BLaER1 treated with 17β-estradiol and CSF1 and Interleukin-3, amounts not matched to agents 10 nM and 100 nM (cell line): ENCODE measurements around the gene CHKB.

ENCODE experiments used
- H3K27ac ChIP-seq, 11 experiments: shearing (Covaris generic); formaldehyde crosslinking; 2 replicates each; pipeline ENCODE4 v1.8.1; 2022
- H3K27me3 ChIP-seq, 11 experiments: shearing (Covaris generic); formaldehyde crosslinking; 2 replicates each; pipeline ENCODE4 v1.8.1; 2022
- H3K36me3 ChIP-seq, 11 experiments: shearing (Covaris generic); formaldehyde crosslinking; 2 replicates each; pipeline ENCODE4 v1.8.1; 2022
- H3K4me1 ChIP-seq, 10 experiments: shearing (Covaris generic); formaldehyde crosslinking; 2 replicates each; pipeline ENCODE4 v1.8.1; 2022
- H3K4me2 ChIP-seq, 11 experiments: shearing (Covaris generic); formaldehyde crosslinking; 2 replicates each; pipeline ENCODE4 v1.8.1; 2022
- H3K4me3 ChIP-seq, 10 experiments: shearing (Covaris generic); formaldehyde crosslinking; 2 replicates each; pipeline ENCODE4 v1.8.1; 2022
- H3K9ac ChIP-seq, 11 experiments: shearing (Covaris generic); formaldehyde crosslinking; 2 replicates each; pipeline ENCODE4 v1.8.1; 2022
- H3K9me3 ChIP-seq, 11 experiments: shearing (Covaris generic); formaldehyde crosslinking; replicated peaks in 1 of 11; 2 replicates each; pipeline ENCODE4 v1.8.1; 2022
- H4K20me1 ChIP-seq, 11 experiments: shearing (Covaris generic); formaldehyde crosslinking; 2 replicates each; pipeline ENCODE4 v1.8.1; 2022
- Cebpa-rat ChIP-seq, 11 experiments: shearing (Covaris generic); IDR thresholded peaks; 2 replicates each; pipeline ENCODE4 v1.8.1; 2022

Gene CHKB

GRCh38 chr22:50602338-50602700, 19.7 kb upstream of the CHKB start:
- H3K9me3 ChIP-seq: peaks cover 0 to 7% (median 0%) of the 10 kb centered on the region in 11 experiments; a peak in 6 of 22 replicates
- no peak overlapping the region for H3K4me2 ChIP-seq
- peaks cover 0 to 56% (median 12%) of the 10 kb centered on the region in 11 experiments; a peak in 11 of 22 replicates for H4K20me1 ChIP-seq
- H3K9ac ChIP-seq: no peak overlapping the region
- no peaks in the 10 kb centered on the region for H3K36me3 ChIP-seq
- H3K4me3 ChIP-seq: no peak overlapping the region
- no peak for TF ChIP-seq Cebpa-rat (IDR thresholded peaks at IDR 0.05)
- H3K27ac ChIP-seq: no peak overlapping the region
- peaks cover 67 to 100% (median 89%) of the 10 kb centered on the region in 11 experiments for H3K27me3 ChIP-seq
- peaks cover 0 to 7% (median 2%) of the 10 kb centered on the region in 10 experiments; a peak in 5 of 20 replicates for H3K4me1 ChIP-seq

- H3K9ac ChIP-seq: no peak overlapping the region
- no peak overlapping the region for H3K27ac ChIP-seq
- TF ChIP-seq Cebpa-rat (IDR thresholded peaks at IDR 0.05): no peak
- no peak overlapping the region for H3K4me3 ChIP-seq
- H3K27me3 ChIP-seq: peaks cover 67 to 98% (median 87%) of the 10 kb centered on the region in 11 experiments
- H3K36me3 ChIP-seq: no peaks in the 10 kb centered on the region
- H3K4me2 ChIP-seq: no peak overlapping the region
- H3K9me3 ChIP-seq: peaks cover 0 to 7% (median 0%) of the 10 kb centered on the region in 11 experiments; a peak in 6 of 22 replicates
- H3K4me1 ChIP-seq: peaks cover 0 to 7% (median 2%) of the 10 kb centered on the region in 10 experiments; a peak in 5 of 20 replicates
- H4K20me1 ChIP-seq: peaks cover 0 to 56% (median 12%) of the 10 kb centered on the region in 11 experiments; a peak in 11 of 22 replicates
These were observed 19.2 kb upstream of the CHKB start for GRCh38 chr22:50601669-50602337.

- Histone ChIP-seq H3K27ac (no peak overlapping the region), H3K9me3 (peaks cover 0 to 7% (median 0%) of the 10 kb centered on the region in 11 experiments; a peak in 6 of 22 replicates), H4K20me1 (peaks cover 0 to 51% (median 12%) of the 10 kb centered on the region in 11 experiments; a peak in 11 of 22 replicates), H3K4me1 (peaks cover 0 to 7% (median 2%) of the 10 kb centered on the region in 10 experiments; a peak in 5 of 20 replicates), H3K9ac (no peak overlapping the region), H3K4me2 (no peak overlapping the region), H3K4me3 (no peak overlapping the region), H3K36me3 (no peaks in the 10 kb centered on the region), H3K27me3 (peaks cover 67 to 93% (median 87%) of the 10 kb centered on the region in 11 experiments)
- no peak for TF ChIP-seq Cebpa-rat (IDR thresholded peaks at IDR 0.05)
These were observed 18.5 kb upstream of the CHKB start for GRCh38 chr22:50600967-50601668.

GRCh38 chr22:50600538-50600937, 17.9 kb upstream of the CHKB start, which contains the start of gene MAPK8IP2:
MAPK8IP2 (plus strand) TSS chr22:50600793; CDS start chr22:50600819, 26 bp downstream.
- Histone ChIP-seq H3K36me3 (no peaks in the 10 kb centered on the region), H3K4me3 (peak within 1 kb of the TSS in 5 of 10 experiments; percentile 25 to 56 (median 40); a peak in 4 of 20 replicates), H3K4me2 (peak within 1 kb of the TSS in 10 of 11 experiments; percentile 32 to 77 (median 46); a peak in 16 of 22 replicates), H3K27ac (no peak within 1 kb of the TSS), H4K20me1 (peaks cover 0 to 45% (median 7%) of the 10 kb centered on the region in 11 experiments; a peak in 11 of 22 replicates), H3K27me3 (peaks cover 64 to 87% (median 81%) of the 10 kb centered on the region in 11 experiments), H3K9ac (no peak within 1 kb of the TSS), H3K9me3 (peaks cover 0 to 7% (median 0%) of the 10 kb centered on the region in 11 experiments; a peak in 6 of 22 replicates), H3K4me1 (peaks cover 0 to 4% (median under 1%) of the 10 kb centered on the region in 10 experiments; a peak in 5 of 20 replicates)
- no peak for TF ChIP-seq Cebpa-rat (IDR thresholded peaks at IDR 0.05)

GRCh38 chr22:50599816-50600455, 17.3 kb upstream of the CHKB start:
- Histone ChIP-seq H3K4me3 (peak overlapping the region in 4 of 10 experiments; percentile 25 to 56 (median 40); a peak in 3 of 20 replicates), H4K20me1 (peaks cover 0 to 39% (median 7%) of the 10 kb centered on the region in 11 experiments; a peak in 11 of 22 replicates), H3K4me2 (peak overlapping the region in 10 of 11 experiments; percentile 32 to 77 (median 46); a peak in 16 of 22 replicates), H3K27ac (no peak overlapping the region), H3K9me3 (peaks cover 0 to 7% (median 0%) of the 10 kb centered on the region in 11 experiments; a peak in 6 of 22 replicates), H3K9ac (no peak overlapping the region), H3K4me1 (no peaks in the 10 kb centered on the region), H3K36me3 (no peaks in the 10 kb centered on the region), H3K27me3 (peaks cover 63 to 81% (median 75%) of the 10 kb centered on the region in 11 experiments)
- no peak for TF ChIP-seq Cebpa-rat (IDR thresholded peaks at IDR 0.05)

GRCh38 chr22:50597097-50597496, 14.4 kb upstream of the CHKB start:
- Histone ChIP-seq H3K4me1 (no peaks in the 10 kb centered on the region), H3K4me3 (no peak overlapping the region), H3K36me3 (no peaks in the 10 kb centered on the region), H3K27me3 (peaks cover 37 to 53% (median 47%) of the 10 kb centered on the region in 11 experiments), H4K20me1 (peaks cover 0 to 15% (median 5%) of the 10 kb centered on the region in 11 experiments; a peak in 9 of 22 replicates), H3K4me2 (no peak overlapping the region), H3K9ac (no peak overlapping the region), H3K9me3 (peaks cover 0 to 7% (median 0%) of the 10 kb centered on the region in 11 experiments; a peak in 6 of 22 replicates), H3K27ac (no peak overlapping the region)
- no peak for TF ChIP-seq Cebpa-rat (IDR thresholded peaks at IDR 0.05)

GRCh38 chr22:50595189-50595588, 12.5 kb upstream of the CHKB start:
- Histone ChIP-seq H3K36me3 (no peaks in the 10 kb centered on the region), H3K4me1 (no peaks in the 10 kb centered on the region), H3K27me3 (peaks cover 21 to 35% (median 28%) of the 10 kb centered on the region in 11 experiments), H3K9me3 (peaks cover 0 to 7% (median 4%) of the 10 kb centered on the region in 11 experiments; a peak in 7 of 22 replicates), H4K20me1 (peaks cover 0 to 9% (median 5%) of the 10 kb centered on the region in 11 experiments; a peak in 7 of 22 replicates), H3K27ac (no peak overlapping the region), H3K4me3 (no peak overlapping the region), H3K4me2 (no peak overlapping the region), H3K9ac (no peak overlapping the region)
- TF ChIP-seq Cebpa-rat (IDR thresholded peaks at IDR 0.05): no peak

- H3K4me2 ChIP-seq: no peak overlapping the region
- no peaks in the 10 kb centered on the region for H3K27me3 ChIP-seq
- peaks cover 0 to 9% (median 0%) of the 10 kb centered on the region in 11 experiments; a peak in 3 of 22 replicates for H3K36me3 ChIP-seq
- H3K9me3 ChIP-seq: peaks cover 0 to 5% (median 0%) of the 10 kb centered on the region in 11 experiments; a peak in 2 of 22 replicates
- no peak overlapping the region for H3K27ac ChIP-seq
- no peak for TF ChIP-seq Cebpa-rat (IDR thresholded peaks at IDR 0.05)
- H4K20me1 ChIP-seq: no peaks in the 10 kb centered on the region
- no peak overlapping the region for H3K4me3 ChIP-seq
- no peak overlapping the region for H3K9ac ChIP-seq
- H3K4me1 ChIP-seq: peaks cover 7 to 10% (median 8%) of the 10 kb centered on the region in 10 experiments
These were observed 4.8 kb upstream of the CHKB start for GRCh38 chr22:50587407-50587806.
